ENCODE measurements around the gene GNS. TPM values are rescaled to one million over a fixed set of nuclear protein-coding genes. Genes with fewer than 3 reads are reported as not detected.

Gene GNS
- total RNA-seq, 1 experiment from 2014 or later = 26.0 TPM

DNA sequence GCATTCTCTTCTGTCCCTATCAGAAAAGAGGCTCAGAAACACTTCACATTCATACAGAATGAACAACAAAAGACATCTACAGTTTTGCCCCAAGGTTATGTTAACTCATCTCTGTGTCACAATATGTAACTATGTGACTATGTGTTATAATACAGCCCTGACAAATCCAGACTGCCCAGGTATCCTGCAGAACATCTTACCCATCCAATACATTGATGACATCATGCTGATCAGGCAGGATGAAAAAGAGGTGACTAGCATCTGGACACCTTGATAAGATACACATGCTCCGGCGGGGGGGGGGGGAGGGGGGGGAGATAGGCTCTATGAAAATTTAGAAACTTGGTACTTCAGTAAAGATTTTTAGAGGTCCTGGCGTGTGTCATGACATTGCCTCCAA, 8.3 kb upstream of the GNS start:
- Mint-ChIP-seq H3K9me3 (no peaks in the 10 kb centered on the region), H3K36me3 (ENCODE audit: insufficient read depth in 1 of 3, low read depth in 3 of 3) (no peaks in the 10 kb centered on the region), H3K27me3 (ENCODE audit: low read depth) (peaks cover 3% of the 10 kb centered on the region; the same call in 1 of the 2 replicates), H3K4me3 (no peak overlapping the region), H3K27ac (no peak overlapping the region), H3K4me1 (no peaks in the 10 kb centered on the region)
- no peak overlapping the region for H2AFZ ChIP-seq (ENCODE audit: low read length)
- no peaks in the 10 kb centered on the region for H3K9me3 ChIP-seq (ENCODE audit: control insufficient read depth, low read depth, low read length)
- DNase-seq = no peak
- no peaks in the 10 kb centered on the region for H3K79me2 ChIP-seq (ENCODE audit: insufficient read depth, low read length)
- H3K4ac ChIP-seq (ENCODE audit: low read depth, low read length) = no peak overlapping the region
- no peak overlapping the region for H3K4me2 ChIP-seq (ENCODE audit: insufficient read depth, insufficient read length, low read length)
- H3K27ac ChIP-seq (ENCODE audit: insufficient read length, low read depth, low read length) = no peak overlapping the region
- H4K20me1 ChIP-seq (ENCODE audit: control insufficient read depth, insufficient read depth, insufficient read length) = no peaks in the 10 kb centered on the region
- H2BK5ac ChIP-seq (ENCODE audit: insufficient read length, low read length) = no peak overlapping the region
- no peak overlapping the region for H3T11ph ChIP-seq (ENCODE audit: low read length)
- H2BK120ac ChIP-seq (ENCODE audit: low read depth, low read length, poor library complexity, severe bottlenecking) = no peak overlapping the region
- H4K8ac ChIP-seq (replicated peaks; ENCODE audit: insufficient read length, low read depth, low read length) = no peak overlapping the region
- H3K14ac ChIP-seq (ENCODE audit: insufficient read depth, low read length) = no peak overlapping the region
- H3K9ac ChIP-seq (ENCODE audit: extremely low read depth, insufficient read length, low read length) = no peak overlapping the region
- H3K79me1 ChIP-seq (ENCODE audit: insufficient read depth, low read depth, low read length, poor library complexity, severe bottlenecking) = no peaks in the 10 kb centered on the region
- WGBS (ENCODE audit: extremely low coverage, insufficient read length, low lambda C conversion rate) = no CpG with 5 or more reads among the region's 3 CpGs
- no peak overlapping the region for H2BK20ac ChIP-seq (ENCODE audit: low read depth, low read length, poor library complexity, severe bottlenecking)
- H2BK15ac ChIP-seq (ENCODE audit: low read depth, low read length) = no peak overlapping the region
- no peaks in the 10 kb centered on the region for H3K23me2 ChIP-seq (ENCODE audit: insufficient read length, low read depth, low read length, poor library complexity, severe bottlenecking)
- no peak overlapping the region for H2BK12ac ChIP-seq (ENCODE audit: insufficient read length, low read depth, low read length)
- TF ChIP-seq, protein P1, sequence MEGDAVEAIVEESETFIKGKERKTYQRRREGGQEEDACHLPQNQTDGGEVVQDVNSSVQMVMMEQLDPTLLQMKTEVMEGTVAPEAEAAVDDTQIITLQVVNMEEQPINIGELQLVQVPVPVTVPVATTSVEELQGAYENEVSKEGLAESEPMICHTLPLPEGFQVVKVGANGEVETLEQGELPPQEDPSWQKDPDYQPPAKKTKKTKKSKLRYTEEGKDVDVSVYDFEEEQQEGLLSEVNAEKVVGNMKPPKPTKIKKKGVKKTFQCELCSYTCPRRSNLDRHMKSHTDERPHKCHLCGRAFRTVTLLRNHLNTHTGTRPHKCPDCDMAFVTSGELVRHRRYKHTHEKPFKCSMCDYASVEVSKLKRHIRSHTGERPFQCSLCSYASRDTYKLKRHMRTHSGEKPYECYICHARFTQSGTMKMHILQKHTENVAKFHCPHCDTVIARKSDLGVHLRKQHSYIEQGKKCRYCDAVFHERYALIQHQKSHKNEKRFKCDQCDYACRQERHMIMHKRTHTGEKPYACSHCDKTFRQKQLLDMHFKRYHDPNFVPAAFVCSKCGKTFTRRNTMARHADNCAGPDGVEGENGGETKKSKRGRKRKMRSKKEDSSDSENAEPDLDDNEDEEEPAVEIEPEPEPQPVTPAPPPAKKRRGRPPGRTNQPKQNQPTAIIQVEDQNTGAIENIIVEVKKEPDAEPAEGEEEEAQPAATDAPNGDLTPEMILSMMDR (conservative IDR thresholded peaks at IDR 0.05) = no peak
- no peak overlapping the region for H3K23ac ChIP-seq (ENCODE audit: insufficient read length, low read depth, low read length)
- H4K5ac ChIP-seq (ENCODE audit: insufficient read length, low read depth, low read length) = no peak overlapping the region
- no peak overlapping the region for H3K18ac ChIP-seq (ENCODE audit: insufficient read length, low read depth, low read length)
- no peak overlapping the region for H2AK5ac ChIP-seq (ENCODE audit: insufficient read length, low read length)
- no peaks in the 10 kb centered on the region for H3K4me1 ChIP-seq (ENCODE audit: insufficient read depth, low read length)
- no peak overlapping the region for H4K91ac ChIP-seq (ENCODE audit: insufficient read length, low read depth, low read length)
- H3K27me3 ChIP-seq (ENCODE audit: insufficient read depth, low read length) = no peaks in the 10 kb centered on the region
- no peak overlapping the region for H3K56ac ChIP-seq (ENCODE audit: insufficient read length, low read depth, low read length)
